Peyer's patch (tissue), 4 donors: Measurements from ENCODE around the gene WWTR1. TPM values are rescaled to one million over a fixed set of nuclear protein-coding genes. Genes with fewer than 3 reads are reported as not detected.

Source experiments
- DNase-seq, 3 donors: peaks; one replicate each; pipeline ENCODE4 v3.0.0-alpha.2; 2017 to 2019
- H3K27ac ChIP-seq, 4 donors: fragments of 200-600 bp; sonication (generic); one replicate each; pipeline ENCODE4 v1.5.1; 2016 to 2019
- H3K27me3 ChIP-seq, 2 donors: fragments of 200-600 bp; sonication (generic); one replicate each; pipeline ENCODE4 v1.5.1; 2019
- H3K36me3 ChIP-seq, 3 donors: fragments of 200-600 bp; sonication (generic); one replicate each; pipeline ENCODE4 v1.5.1; 2016 to 2019
- H3K4me1 ChIP-seq, 4 donors: fragments of 200-600 bp; sonication (generic); one replicate each; pipeline ENCODE4 v1.5.1; 2016 to 2019
- H3K4me3 ChIP-seq, 4 donors: fragments of 200-600 bp; sonication (generic); 1 replicate in 3 of 4; 2 replicates in 1 of 4; pipeline ENCODE4 v1.5.1; 2016 to 2019; ENCODE audit warnings: mild to moderate bottlenecking in 1 of 4
- H3K9me3 ChIP-seq, 4 donors: fragments of 200-600 bp; sonication (generic); one replicate each; pipeline ENCODE4 v1.5.1; 2016 to 2019; ENCODE audit warnings: mild to moderate bottlenecking in 1 of 4
- CTCF ChIP-seq, 6 experiments: fragments of 450-650 bp in 4 of 6; fragments of 200-600 bp in 2 of 6; sonication (generic) in 1 of 6; IDR thresholded peaks; one replicate each; pipeline ENCODE4 v1.5.1; 2017 to 2019; ENCODE audit warnings: antibody characterized with exemption in 6 of 6, mild to moderate bottlenecking in 3 of 6, moderate library complexity in 1 of 6
- POLR2A ChIP-seq, 2 donors: fragments of 450-650 bp; IDR thresholded peaks; one replicate each; pipeline ENCODE4 v1.5.1; 2017; ENCODE audit warnings: antibody characterized with exemption in 2 of 2, mild to moderate bottlenecking in 2 of 2, moderate library complexity in 2 of 2
- total RNA-seq, 4 donors: library from RNA; depleted of rRNA; stranded (reverse); fragments of >200 nt; gene quantifications; one replicate each; pipeline ENCODE4 v1.1.0, GENCODE V29; 2016

The WWTR1 gene
- total RNA-seq, 4 donors from 2014 or later: 13.8 to 62.7 (median 18.5) TPM

- TF ChIP-seq POLR2A (IDR thresholded peaks at IDR 0.05) (no peak), CTCF (IDR thresholded peaks at IDR 0.05) (no peak)
- H3K4me3 ChIP-seq: no peak overlapping the region
- H3K36me3 ChIP-seq: no peaks in the 10 kb centered on the region
- no peak for DNase-seq
- H3K4me1 ChIP-seq: peaks cover 0 to 6% (median 0%) of the 10 kb centered on the region in 4 donors
- no peak overlapping the region for H3K27ac ChIP-seq
- H3K27me3 ChIP-seq: no peaks in the 10 kb centered on the region
- no peaks in the 10 kb centered on the region for H3K9me3 ChIP-seq
Measured at GRCh38 chr3:149630806-149631205, 27.0 kb downstream of the WWTR1 start.

DNA sequence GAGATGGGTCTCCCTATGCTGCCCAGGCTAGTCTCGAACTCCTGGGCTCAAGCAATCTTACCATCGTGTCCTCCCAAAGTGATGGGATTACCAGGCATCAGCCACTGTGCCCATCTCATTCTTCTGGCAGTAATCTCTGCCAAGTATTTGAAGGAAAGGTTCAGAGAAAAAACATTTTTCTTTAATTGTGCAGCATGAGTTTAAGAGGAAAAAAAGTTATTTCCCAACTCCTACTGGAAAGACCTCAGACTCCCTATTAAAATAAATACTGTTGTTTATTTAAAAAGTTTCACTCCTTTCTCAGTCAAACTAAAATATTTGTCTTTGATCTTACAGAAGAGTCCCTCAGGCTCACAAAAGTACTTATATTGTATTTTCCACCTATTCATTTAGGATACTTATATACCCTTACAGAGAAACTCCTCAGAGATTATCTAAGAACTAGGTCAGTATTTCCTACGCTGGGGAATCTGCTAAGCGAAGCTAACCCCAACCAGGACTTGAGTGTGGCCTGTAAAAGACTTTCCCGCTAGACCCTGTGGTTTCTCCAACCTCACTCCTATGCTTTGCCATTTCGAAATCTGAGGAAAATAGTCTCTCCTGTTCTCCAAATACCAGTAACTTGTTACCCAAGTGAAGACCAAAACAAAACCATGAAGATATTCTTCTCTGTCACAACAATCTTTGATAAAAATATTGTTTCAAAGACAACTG lies 28.7 kb downstream of the WWTR1 start:
- no peak for DNase-seq
- Histone ChIP-seq H3K27ac (no peak overlapping the region), H3K9me3 (no peaks in the 10 kb centered on the region), H3K27me3 (no peaks in the 10 kb centered on the region), H3K4me3 (no peak overlapping the region), H3K4me1 (no peaks in the 10 kb centered on the region), H3K36me3 (no peaks in the 10 kb centered on the region)
- no peak for TF ChIP-seq CTCF (IDR thresholded peaks at IDR 0.05)
- TF ChIP-seq POLR2A (IDR thresholded peaks at IDR 0.05): no peak

GRCh38 chr3:149626671-149627070 lies 31.2 kb downstream of the WWTR1 start:
- H3K9me3 ChIP-seq: no peaks in the 10 kb centered on the region
- TF ChIP-seq CTCF (IDR thresholded peaks at IDR 0.05): no peak
- no peak for TF ChIP-seq POLR2A (IDR thresholded peaks at IDR 0.05)
- no peaks in the 10 kb centered on the region for H3K27me3 ChIP-seq
- DNase-seq: no peak
- no peak overlapping the region for H3K4me3 ChIP-seq
- H3K27ac ChIP-seq: no peak overlapping the region
- no peaks in the 10 kb centered on the region for H3K4me1 ChIP-seq
- H3K36me3 ChIP-seq: no peaks in the 10 kb centered on the region

- Histone ChIP-seq H3K4me1 (no peaks in the 10 kb centered on the region), H3K27ac (no peak overlapping the region), H3K27me3 (no peaks in the 10 kb centered on the region), H3K36me3 (no peaks in the 10 kb centered on the region), H3K4me3 (no peak overlapping the region), H3K9me3 (no peaks in the 10 kb centered on the region)
- DNase-seq: no peak
- no peak for TF ChIP-seq POLR2A (IDR thresholded peaks at IDR 0.05)
- no peak for TF ChIP-seq CTCF (IDR thresholded peaks at IDR 0.05)
Measured at GRCh38 chr3:149625795-149626194, 32.0 kb downstream of the WWTR1 start.

- H3K27ac ChIP-seq: no peak overlapping the region
- peaks cover 0 to 9% (median 0%) of the 10 kb centered on the region in 4 donors for H3K4me1 ChIP-seq
- H3K36me3 ChIP-seq: no peaks in the 10 kb centered on the region
- no peaks in the 10 kb centered on the region for H3K27me3 ChIP-seq
- no peaks in the 10 kb centered on the region for H3K9me3 ChIP-seq
- H3K4me3 ChIP-seq: no peak overlapping the region
- TF ChIP-seq POLR2A (IDR thresholded peaks at IDR 0.05) (no peak), CTCF (IDR thresholded peaks at IDR 0.05) (no peak)
- DNase-seq: no peak
Measured at GRCh38 chr3:149623824-149624223, 34.0 kb downstream of the WWTR1 start.
